MCF 10A (cell line): Measurements from ENCODE around the gene TMCO6. TPM values are rescaled to one million over a fixed set of nuclear protein-coding genes. Genes with fewer than 3 reads are reported as not detected.

Source experiments
- BruUV-seq: library from RNA; stranded (reverse); fragments of 400-500 nt; replicated peaks from 2 replicates; lab custom pipeline; 2021; lab: Mats Ljungman, UMichigan
- CTCF ChIA-PET: fragments of 300-600 bp; sonication (Branson Sonifier 250); formaldehyde crosslinking; extraction: SDS; loops from one replicate; lab custom pipeline; 2021; ENCODE audit warnings: antibody characterized with exemption, inconsistent platforms; lab: Yijun Ruan, JAX
- POLR2A ChIA-PET: fragments of 300-600, 350-650 bp; sonication (Branson Sonifier 250); formaldehyde crosslinking; extraction: SDS; loops from one replicate; lab custom pipeline; 2020; ENCODE audit warnings: antibody characterized with exemption, inconsistent platforms; lab: Yijun Ruan, JAX
- DNase-seq: peaks from one replicate; pipeline ENCODE4 v3.0.0-alpha.2; 2018; ENCODE audit not compliant: unreplicated experiment
- H3K27ac Mint-ChIP-seq: one replicate; pipeline ENCODE4 v1.8.0; 2022; ENCODE audit warnings: mild to moderate bottlenecking, low read depth, mixed read lengths; ENCODE audit not compliant: unreplicated experiment
- H3K27me3 Mint-ChIP-seq: one replicate; pipeline ENCODE4 v1.8.0; 2022; ENCODE audit warnings: mixed read lengths; ENCODE audit not compliant: insufficient read depth, unreplicated experiment
- H3K36me3 Mint-ChIP-seq: one replicate; pipeline ENCODE4 v1.8.0; 2022; ENCODE audit warnings: mild to moderate bottlenecking, moderate library complexity, mixed read lengths; ENCODE audit not compliant: insufficient read depth, unreplicated experiment
- H3K4me1 Mint-ChIP-seq: one replicate; pipeline ENCODE4 v1.8.0; 2022; ENCODE audit warnings: mixed read lengths; ENCODE audit not compliant: insufficient read depth, unreplicated experiment
- H3K4me3 Mint-ChIP-seq: one replicate; pipeline ENCODE4 v1.8.0; 2022; ENCODE audit warnings: mild to moderate bottlenecking, moderate library complexity, mixed read lengths; ENCODE audit not compliant: unreplicated experiment
- H3K9me3 Mint-ChIP-seq: one replicate; pipeline ENCODE4 v1.8.0; 2022; ENCODE audit warnings: mixed read lengths; ENCODE audit not compliant: unreplicated experiment
- CTCF ChIP-seq: fragments of 200-600 bp; IDR thresholded peaks from one replicate; pipeline ENCODE4 v1.8.0; 2022; ENCODE audit warnings: antibody characterized with exemption, mild to moderate bottlenecking; ENCODE audit not compliant: unreplicated experiment
- intact Hi-C: fragments of 100-400 bp; cut with micrococcal nuclease; formaldehyde crosslinking; loops from 2 replicates; pipeline ENCODE4 v1.14.1; 2022
- total RNA-seq: library from RNA; stranded (reverse); gene quantifications from 2 replicates; pipeline ENCODE4 v1.2.3, GENCODE V29; 2022

TMCO6 gene
- total RNA-seq, 1 experiment from 2014 or later: 17.2 TPM

GRCh38 chr5:140678993-140679392 is 39.7 kb downstream of the TMCO6 start:
- ChIA-PET POLR2A (interaction anchor here (1.0 to 3.4 kb wide), 3 partner anchors 12 to 32 kb away, joined by 4 to 23 read pairs (median 14); partner anchors contain the start of genes HARS1, HARS2 and WDR55), CTCF (interaction anchor here (0.5 to 1.9 kb wide), 4 partner anchors 11 to 132 kb away, joined by 3 to 14 read pairs (median 4); partner anchors contain the start of genes EIF4EBP3, HARS1, HARS2 and WDR55)

GRCh38 chr5:140690376-140690932 is 51.2 kb downstream of the TMCO6 start:
- H3K4me1 Mint-ChIP-seq: peaks cover 16% of the 10 kb centered on the region
- intact Hi-C loops: no loop called here
- POLR2A ChIA-PET: interaction anchor here (0.6 to 9.6 kb wide), 46 partner anchors 10 to 574 kb away, joined by 3 to 153 read pairs (median 6); partner anchors contain the start of genes ANKHD1, APBB3, DND1 and EIF4EBP3
- peak overlapping the region; percentile 88 for H3K4me3 Mint-ChIP-seq
- no peak for TF ChIP-seq CTCF
- peak overlapping the region; percentile 87 for H3K27ac Mint-ChIP-seq
- H3K27me3 Mint-ChIP-seq: no peaks in the 10 kb centered on the region
- H3K9me3 Mint-ChIP-seq: no peaks in the 10 kb centered on the region
- CTCF ChIA-PET: interaction anchor here (0.6 to 2.9 kb wide), 17 partner anchors 11 to 537 kb away, joined by 3 to 14 read pairs (median 3); partner anchors contain the start of gene EIF4EBP3
- H3K36me3 Mint-ChIP-seq: peaks cover 85% of the 10 kb centered on the region
- peak; percentile 24 for DNase-seq
- BruUV-seq: TSS peak; percentile 55

More at GRCh38 chr5:140678993-140679392, 39.7 kb downstream of the TMCO6 start:
- Mint-ChIP-seq H3K4me1 (no peaks in the 10 kb centered on the region), H3K9me3 (no peaks in the 10 kb centered on the region), H3K4me3 (no peak overlapping the region), H3K27me3 (no peaks in the 10 kb centered on the region), H3K27ac (no peak overlapping the region), H3K36me3 (peaks cover 74% of the 10 kb centered on the region)
- DNase-seq: no peak
- intact Hi-C loops: no loop called here
- no TSS peak for BruUV-seq
- no peak for TF ChIP-seq CTCF

- TF ChIP-seq CTCF: no peak
- intact Hi-C loops: loop anchor here (1.0 kb wide), 4 partner anchors 20 to 116 kb away; partner anchors contain the start of genes IK, NDUFA2 and WDR55
- ChIA-PET CTCF (interaction anchor here (0.6 to 2.9 kb wide), 19 partner anchors 10 to 538 kb away, joined by 3 to 14 read pairs (median 3); partner anchors contain the start of genes EIF4EBP3 and WDR55), POLR2A (interaction anchor here (0.6 to 9.6 kb wide), 47 partner anchors 11 to 574 kb away, joined by 3 to 153 read pairs (median 6); partner anchors contain the start of genes ANKHD1, APBB3, DND1 and EIF4EBP3)
- DNase-seq: peak; percentile 99
- Mint-ChIP-seq H3K27me3 (no peaks in the 10 kb centered on the region), H3K27ac (peak within 1 kb of the TSS; percentile 87), H3K4me3 (peak within 1 kb of the TSS; percentile 88), H3K9me3 (no peaks in the 10 kb centered on the region), H3K4me1 (peaks cover 16% of the 10 kb centered on the region), H3K36me3 (peaks cover 85% of the 10 kb centered on the region)
- no TSS peak for BruUV-seq
Measured at GRCh38 chr5:140690941-140691924, 52.0 kb downstream of the TMCO6 start, which contains the start of the genes HARS1 and HARS2. HARS1 (minus strand) TSS chr5:140691370; CDS start chr5:140691304, 66 bp downstream. HARS2 (plus strand) TSS chr5:140691455; CDS start chr5:140691649, 194 bp downstream.
